GM19035 (cell line): ENCODE data around the gene SLC22A12.

ENCODE experiments used
- ATAC-seq: cut with Tn5 transposase; IDR thresholded peaks from one replicate; pipeline ENCODE4 v1.9.1; 2021; ENCODE audit not compliant: unreplicated experiment

The SLC22A12 gene

GRCh38 chr11:64620381-64620971 lies 29.5 kb downstream of the SLC22A12 start:
- ATAC-seq: no peak

GRCh38 chr11:64621283-64622019 lies 30.4 kb downstream of the SLC22A12 start:
- no peak for ATAC-seq

GRCh38 chr11:64622681-64623080 lies 31.7 kb downstream of the SLC22A12 start:
- no peak for ATAC-seq

- ATAC-seq: no peak
Observed at GRCh38 chr11:64624883-64625481, 34.0 kb downstream of the SLC22A12 start.

GRCh38 chr11:64626637-64627036 lies 35.6 kb downstream of the SLC22A12 start:
- ATAC-seq: no peak

GRCh38 chr11:64627371-64627770 lies 36.4 kb downstream of the SLC22A12 start:
- no peak for ATAC-seq

GRCh38 chr11:64628596-64628995 lies 37.6 kb downstream of the SLC22A12 start:
- no peak for ATAC-seq

GRCh38 chr11:64629103-64629502 lies 38.1 kb downstream of the SLC22A12 start:
- no peak for ATAC-seq

- ATAC-seq: no peak
Observed at GRCh38 chr11:64629796-64630562, 39.0 kb downstream of the SLC22A12 start.

- ATAC-seq: no peak
Observed at GRCh38 chr11:64631675-64632074, 40.7 kb downstream of the SLC22A12 start.

- ATAC-seq: no peak
Observed at GRCh38 chr11:64632237-64632636, 41.2 kb downstream of the SLC22A12 start.

GRCh38 chr11:64632654-64633053 lies 41.6 kb downstream of the SLC22A12 start:
- ATAC-seq: no peak

- no peak for ATAC-seq
Observed at GRCh38 chr11:64633555-64634159, 42.6 kb downstream of the SLC22A12 start.

GRCh38 chr11:64637334-64638017 lies 46.5 kb downstream of the SLC22A12 start:
- ATAC-seq: no peak

GRCh38 chr11:64638018-64638665 lies 47.1 kb downstream of the SLC22A12 start:
- ATAC-seq: no peak

GRCh38 chr11:64638829-64639228 lies 47.8 kb downstream of the SLC22A12 start:
- no peak for ATAC-seq

- ATAC-seq: no peak
Observed at GRCh38 chr11:64639885-64640284, 48.9 kb downstream of the SLC22A12 start.

GRCh38 chr11:64641596-64642417 lies 50.8 kb downstream of the SLC22A12 start:
- ATAC-seq: no peak

- ATAC-seq: no peak
Observed at GRCh38 chr11:64642418-64642735, 51.4 kb downstream of the SLC22A12 start.
